Fibroblast of lung (primary cell): ENCODE results near the gene ZSWIM6.

ENCODE experiments used
- CTCF ChIP-seq, 2 donors: IDR thresholded peaks in 1 of 2; conservative IDR thresholded peaks in 1 of 2; 1 replicate in 1 of 2; 2 replicates in 1 of 2; pipeline ENCODE4 v1.5.1; 2011 to 2012; ENCODE audit warnings: low read length in 2 of 2, control low read depth in 1 of 2, inconsistent platforms in 1 of 2, low read depth in 1 of 2, mild to moderate bottlenecking in 1 of 2
- EZH2 ChIP-seq: IDR thresholded peaks from 2 replicates; pipeline ENCODE4 v1.5.1; 2012; ENCODE audit warnings: low read length, control low read depth, mild to moderate bottlenecking; ENCODE audit errors: missing control alignments

- TF ChIP-seq CTCF (conservative IDR thresholded peaks at IDR 0.05 in 1 of 2, IDR thresholded peaks at IDR 0.05 in 1 of 2; ENCODE audit: low read depth in 1 of 2, low read length in 2 of 2) (no peak), EZH2 (no peak)
Observed at GRCh38 chr5:61332358-61332749, 296 bp downstream of the ZSWIM6 start.
